Fibroblast of skin of left quadriceps (primary cell): ENCODE results near the gene TMEM91.

ENCODE experiments used
- DNase-seq, 2 experiments: peaks; one replicate each; pipeline ENCODE4 v3.0.0-alpha.2; 2013; ENCODE audit warnings: low read depth in 2 of 2

TMEM91 gene

DNA sequence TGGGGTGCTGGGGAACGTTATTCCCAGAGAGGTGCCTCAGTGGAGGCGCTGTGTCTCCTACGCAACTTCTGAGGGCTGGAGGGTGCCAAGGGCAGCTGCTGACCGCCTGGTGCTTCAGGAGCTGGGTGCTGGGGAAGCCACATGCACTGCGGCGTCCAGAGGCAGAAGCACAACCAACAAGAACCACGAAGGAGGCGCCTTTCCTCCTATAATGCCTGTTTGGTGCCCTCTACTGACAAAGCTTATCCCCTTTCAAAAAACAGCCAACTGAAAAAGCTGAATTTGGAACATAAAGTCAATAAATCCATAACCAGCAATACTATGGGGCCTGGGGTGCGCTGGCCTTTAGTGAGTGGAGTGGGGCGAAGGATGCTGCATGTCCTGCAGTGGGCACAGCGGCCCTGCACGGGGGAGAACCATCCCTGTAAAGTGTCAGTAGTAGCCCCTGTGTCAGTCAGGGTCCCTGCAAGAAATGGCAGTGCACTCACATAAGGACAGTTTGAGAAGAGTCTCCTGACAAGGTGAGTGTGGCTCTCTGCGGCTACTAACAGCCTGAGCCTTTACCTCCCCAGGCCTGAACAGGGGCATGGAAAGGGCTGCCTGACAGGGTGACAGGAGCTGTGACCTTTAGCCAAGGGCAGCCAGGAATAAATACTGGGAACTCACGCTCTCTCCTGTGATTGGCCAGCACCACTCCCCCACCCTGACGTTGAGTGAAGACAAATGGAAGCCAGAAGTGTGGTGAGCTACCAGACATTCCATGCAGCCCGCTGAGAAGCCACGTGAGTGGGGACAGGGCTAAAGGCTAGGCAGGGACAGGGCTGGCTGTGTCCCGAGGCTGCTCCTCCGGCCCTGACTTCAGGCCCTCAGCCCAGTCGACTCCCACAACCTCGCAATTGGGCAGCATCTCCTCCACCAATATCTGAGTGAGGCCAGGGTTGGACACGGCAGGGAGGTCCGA is 55.4 kb downstream of the TMEM91 start:
- DNase-seq: no peak

GRCh38 chr19:41433171-41433570 is 56.8 kb downstream of the TMEM91 start:
- DNase-seq: no peak
